ENCODE results near the gene ACE. TPM values are rescaled to one million over a fixed set of nuclear protein-coding genes. Genes with fewer than 3 reads are reported as not detected.
A peak's percentile ranks its signal among the peaks of the same experiment; 100 is the strongest.

Gene ACE
- total RNA-seq, 4 donors from 2014 or later: 4.8 to 10.4 (median 8.2) TPM

- Histone ChIP-seq H3K4me3 (no peak overlapping the region), H3K4me1 (peaks cover 0 to 57% (median 39%) of the 10 kb centered on the region in 3 donors), H3K27ac (peak overlapping the region in 3 of 4 donors; percentile 67 to 79 (median 77)), H3K9me3 (no peaks in the 10 kb centered on the region), H3K27me3 (peaks cover 5% of the 10 kb centered on the region), H3K36me3 (no peaks in the 10 kb centered on the region)
- TF ChIP-seq POLR2AphosphoS5 (IDR thresholded peaks at IDR 0.05) (peak; percentile 64), EP300 (IDR thresholded peaks at IDR 0.05) (no peak), CTCF (IDR thresholded peaks at IDR 0.05) (no peak), POLR2A (IDR thresholded peaks at IDR 0.05) (no peak)
- WGBS, 2 donors (ENCODE audit: low coverage in 1 of 2): 33 to 74% methylated on average over 3 to 7 of the region's 32 CpGs
- peak; percentile 88 for ATAC-seq
Observed at GRCh38 chr17:63433746-63434591, 42.9 kb upstream of the ACE start.

DNA sequence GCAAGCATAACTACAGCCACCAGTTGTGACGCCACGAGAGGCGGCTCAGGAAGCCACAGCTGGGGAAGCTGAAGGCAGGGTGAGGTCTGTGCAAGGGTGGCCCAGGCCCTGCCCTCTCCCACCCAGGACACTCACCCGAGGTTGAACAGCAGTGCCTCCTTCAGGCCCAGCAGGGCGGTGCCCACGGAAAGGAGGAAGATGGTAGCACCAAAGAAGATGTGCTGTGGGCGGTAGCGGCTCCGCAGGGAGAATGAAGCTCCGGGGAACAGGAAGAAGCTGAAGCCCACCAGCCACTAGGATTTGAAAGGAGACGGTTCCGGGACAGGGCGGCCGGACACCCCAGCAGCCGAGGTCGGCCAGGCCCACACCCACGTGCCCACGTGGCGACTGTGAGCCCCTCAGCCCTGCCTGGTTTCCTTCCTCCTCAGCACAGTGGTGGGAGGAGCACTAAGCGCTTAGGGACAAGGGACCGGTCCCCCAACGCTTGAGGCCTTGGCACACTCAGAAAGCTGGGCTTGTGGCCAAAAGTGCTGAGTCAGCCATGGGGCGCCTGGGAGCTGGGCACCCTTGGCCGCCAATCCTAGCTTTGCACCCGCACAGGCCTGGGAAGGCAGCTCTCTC, 41.8 kb upstream of the ACE start:
- TF ChIP-seq EP300 (IDR thresholded peaks at IDR 0.05) (no peak), POLR2AphosphoS5 (IDR thresholded peaks at IDR 0.05) (no peak), CTCF (IDR thresholded peaks at IDR 0.05) (no peak), POLR2A (IDR thresholded peaks at IDR 0.05) (no peak)
- H3K27ac ChIP-seq: peak overlapping the region in 3 of 4 donors; percentile 17 to 79 (median 67)
- no peak overlapping the region for H3K4me3 ChIP-seq
- H3K9me3 ChIP-seq: no peaks in the 10 kb centered on the region
- no peak for ATAC-seq
- H3K27me3 ChIP-seq: peaks cover 5% of the 10 kb centered on the region
- peaks cover 0 to 61% (median 39%) of the 10 kb centered on the region in 3 donors for H3K4me1 ChIP-seq
- 56 to 100% methylated on average over 1 to 3 of the region's 25 CpGs for WGBS, 2 donors (ENCODE audit: low coverage in 1 of 2)
- no peaks in the 10 kb centered on the region for H3K36me3 ChIP-seq

- no peaks in the 10 kb centered on the region for H3K36me3 ChIP-seq
- WGBS, 2 donors (ENCODE audit: low coverage in 1 of 2): 100% methylated on average over 1 of the region's 29 CpGs; no CpG with 5 or more reads in 1 of the 2 donors
- ATAC-seq: no peak
- no peak overlapping the region for H3K4me3 ChIP-seq
- peaks cover 0 to 70% (median 39%) of the 10 kb centered on the region in 3 donors for H3K4me1 ChIP-seq
- TF ChIP-seq EP300 (IDR thresholded peaks at IDR 0.05) (no peak), CTCF (IDR thresholded peaks at IDR 0.05) (no peak), POLR2A (IDR thresholded peaks at IDR 0.05) (no peak), POLR2AphosphoS5 (IDR thresholded peaks at IDR 0.05) (no peak)
- peak overlapping the region in 3 of 4 donors; percentile 4 to 79 (median 67) for H3K27ac ChIP-seq
- H3K9me3 ChIP-seq: no peaks in the 10 kb centered on the region
- H3K27me3 ChIP-seq: peaks cover 5% of the 10 kb centered on the region
Observed at GRCh38 chr17:63435681-63436522, 41.0 kb upstream of the ACE start.

DNA sequence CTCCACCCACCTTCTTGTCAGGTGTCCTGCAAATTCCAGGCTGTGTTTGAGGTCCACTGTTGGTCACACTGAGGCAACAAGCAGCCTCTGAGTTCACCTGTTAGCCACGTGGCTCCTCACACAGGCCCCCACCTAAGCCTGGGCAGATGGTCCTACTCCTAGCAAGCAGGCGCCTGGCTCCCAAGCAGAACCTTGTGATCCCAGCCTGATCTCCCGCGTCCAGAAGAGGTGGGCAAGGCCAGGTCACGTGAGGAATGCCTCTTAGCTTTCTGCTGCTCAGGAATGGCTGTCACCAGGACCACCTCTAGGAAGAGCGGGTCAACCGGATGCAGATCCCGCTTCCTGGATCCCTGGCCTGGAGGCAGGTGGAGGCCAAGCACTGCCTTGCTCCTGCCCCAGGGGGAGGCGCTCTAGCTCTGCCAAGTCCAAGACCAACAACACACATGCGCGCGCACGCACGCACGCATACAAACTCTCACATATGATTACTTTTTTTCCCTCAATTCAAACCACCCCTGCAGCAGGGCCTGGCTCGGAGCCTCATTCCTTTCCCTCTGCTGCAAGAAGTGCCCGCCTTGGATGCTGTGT, 40.2 kb upstream of the ACE start:
- no peak for ATAC-seq
- Histone ChIP-seq H3K36me3 (no peaks in the 10 kb centered on the region), H3K4me1 (peaks cover 0 to 70% (median 39%) of the 10 kb centered on the region in 3 donors), H3K27ac (no peak overlapping the region), H3K4me3 (no peak overlapping the region), H3K9me3 (no peaks in the 10 kb centered on the region), H3K27me3 (peaks cover 5% of the 10 kb centered on the region)
- TF ChIP-seq POLR2A (IDR thresholded peaks at IDR 0.05) (no peak), EP300 (IDR thresholded peaks at IDR 0.05) (no peak), CTCF (IDR thresholded peaks at IDR 0.05) (no peak), POLR2AphosphoS5 (IDR thresholded peaks at IDR 0.05) (no peak)
- 94 to 100% methylated on average over 5 to 6 of the region's 17 CpGs for WGBS, 2 donors (ENCODE audit: low coverage in 1 of 2)

Measured in gastroesophageal sphincter (tissue), 4 donors.